ENCODE results near the gene FCHSD1.
"Not testable (repeated sequence)": the region's sequence is repeated elsewhere in the genome, so short reads cannot be mapped to it uniquely, and the experiment has no call there.

The FCHSD1 gene

DNA sequence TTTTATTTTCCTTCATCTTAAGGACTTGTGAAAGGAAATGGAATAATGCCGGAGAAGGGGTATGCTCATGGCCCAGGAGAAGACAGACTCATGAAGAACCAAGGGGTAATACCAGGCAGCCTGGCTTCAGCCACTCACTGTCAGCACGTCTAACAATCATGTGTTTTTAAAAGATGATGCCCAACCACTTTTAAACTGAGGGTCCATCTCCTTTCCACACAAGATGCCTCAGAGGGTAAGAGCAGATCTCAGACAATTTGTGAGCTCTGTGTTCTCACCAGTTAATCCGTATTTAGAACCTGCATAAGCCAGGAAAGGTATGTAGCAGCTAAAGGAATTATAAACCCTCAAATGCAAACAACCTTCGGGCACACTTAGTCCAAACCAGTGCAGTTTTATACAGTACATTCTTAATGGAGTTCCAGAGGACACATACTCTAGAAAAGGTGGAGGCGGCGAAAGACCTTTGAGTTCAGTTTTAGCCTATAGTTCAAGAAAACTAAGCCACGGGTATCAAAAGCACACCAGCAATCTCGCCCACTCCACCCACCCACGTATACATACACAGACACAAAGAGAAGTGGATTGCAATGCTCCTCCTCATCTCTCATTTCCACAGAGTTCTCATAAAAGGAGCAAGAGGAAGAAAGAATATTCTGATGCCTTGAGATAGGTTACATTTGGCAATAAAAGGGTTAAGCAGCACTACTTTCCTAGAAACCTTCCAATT is 35.1 kb downstream of the FCHSD1 start:
- no peak for DNase-seq

DNA sequence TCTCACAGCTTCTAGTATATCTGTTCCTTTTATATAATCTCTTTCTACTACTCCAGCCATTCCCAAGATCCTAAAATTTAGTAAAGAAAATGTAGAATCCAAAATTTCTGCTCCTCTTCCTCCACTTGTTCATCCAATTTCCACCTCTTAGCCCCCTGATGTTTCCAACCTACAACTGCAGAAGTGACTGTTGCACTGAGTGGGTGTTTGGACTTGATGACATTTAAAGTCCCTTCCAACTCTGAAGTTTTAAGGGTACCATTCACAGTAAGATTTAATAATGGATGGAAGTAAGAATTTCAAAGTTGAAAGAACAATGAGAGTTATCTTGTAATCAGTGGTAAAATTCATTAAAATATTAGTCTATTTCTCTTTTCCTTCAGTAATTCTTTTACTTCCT is 37.9 kb downstream of the FCHSD1 start:
- DNase-seq: no peak

DNA sequence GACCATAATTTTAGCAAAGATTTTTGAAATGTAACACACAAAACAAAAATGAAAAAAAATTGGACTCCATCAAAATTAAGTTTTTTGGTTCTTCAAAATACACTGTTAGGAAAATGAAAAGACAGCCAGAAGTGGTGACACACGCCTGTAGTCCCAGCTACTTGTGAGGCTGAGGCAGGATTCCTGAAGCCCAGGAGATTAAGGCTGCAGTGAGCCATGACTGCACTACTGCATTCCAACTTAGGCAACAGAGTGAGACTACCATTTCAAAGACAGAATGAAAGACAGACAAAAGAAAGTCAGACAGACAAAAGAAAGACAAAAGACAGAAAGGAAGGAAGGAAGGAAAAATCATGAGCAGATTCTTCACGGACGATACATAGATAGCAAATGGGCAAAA is 39.9 kb downstream of the FCHSD1 start:
- no peak for DNase-seq

DNA sequence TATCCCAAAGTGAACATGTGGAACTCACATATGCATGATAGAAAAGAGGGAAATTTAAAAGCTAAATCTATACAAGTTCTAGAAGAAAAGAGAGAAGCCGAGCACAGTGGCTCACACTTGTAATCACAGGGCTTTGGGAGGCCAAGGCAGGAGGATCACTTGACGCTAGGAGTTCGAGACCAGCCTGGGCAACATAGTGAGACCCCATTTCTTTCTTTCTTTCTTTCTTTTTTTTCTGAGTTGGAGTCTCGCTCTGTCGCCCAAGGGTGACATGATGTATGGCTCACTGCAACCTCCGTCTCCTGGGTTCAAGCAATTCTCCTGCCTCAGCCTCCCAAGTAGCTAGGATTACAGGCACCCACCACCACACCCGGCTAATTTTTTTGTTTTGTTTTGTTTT is 41.3 kb downstream of the FCHSD1 start:
- not testable (repeated sequence) for DNase-seq

DNA sequence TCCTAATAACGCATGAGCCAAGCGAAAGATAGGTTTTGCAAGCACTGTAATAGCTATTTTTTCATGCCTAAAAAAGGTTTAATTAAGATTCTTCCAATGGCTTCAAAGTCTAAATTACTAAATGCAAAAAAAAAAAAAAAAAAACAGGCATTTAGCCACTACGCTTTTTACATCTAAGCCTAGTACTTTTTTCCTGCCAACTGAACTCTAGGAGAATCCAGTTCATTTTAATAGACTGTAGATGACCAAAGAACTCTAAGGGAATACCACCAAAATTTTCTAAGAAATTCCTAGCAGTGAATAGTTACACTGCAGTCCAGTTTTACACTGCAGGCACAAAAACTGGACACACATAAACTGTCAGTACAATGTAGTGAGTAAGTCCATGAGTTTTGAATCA is 42.2 kb downstream of the FCHSD1 start:
- no peak for DNase-seq

DNA sequence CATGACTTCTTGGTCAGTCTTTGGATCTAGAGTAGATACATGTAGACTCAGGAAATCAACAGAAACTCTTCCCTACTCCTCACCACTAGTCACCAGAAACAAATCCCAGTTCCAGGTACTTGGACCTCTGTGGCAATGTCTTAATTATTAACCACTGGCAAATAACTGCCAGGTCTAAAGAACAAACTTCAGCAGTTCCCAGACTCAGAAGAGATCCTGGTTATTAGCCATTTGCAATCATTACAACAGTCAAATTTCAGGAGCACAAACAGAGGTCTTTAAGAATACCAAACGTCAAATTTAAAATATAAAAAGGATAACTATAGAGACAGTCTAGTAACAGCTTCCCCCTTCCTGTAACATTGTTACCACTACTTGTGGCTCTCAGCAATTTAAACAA is 42.7 kb downstream of the FCHSD1 start:
- DNase-seq: no peak

DNA sequence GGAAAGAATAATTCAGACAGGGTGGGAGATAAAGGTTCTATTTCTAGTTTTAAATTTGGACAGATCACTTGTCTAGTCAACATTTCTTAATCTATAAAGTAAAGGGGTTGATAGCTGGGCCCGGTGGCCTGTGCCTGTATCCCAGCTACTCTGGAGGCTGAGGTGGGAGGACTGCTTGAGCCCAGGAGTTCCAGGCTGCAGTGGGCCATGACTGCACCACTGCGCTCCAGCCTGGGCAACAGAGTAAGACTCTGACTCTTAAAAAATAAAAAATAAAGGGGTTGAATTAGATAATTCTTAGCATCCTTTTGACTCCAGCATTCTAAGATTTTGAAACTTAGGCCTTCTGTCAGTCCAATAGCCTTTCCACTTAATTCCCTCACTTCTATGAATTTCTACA is 43.2 kb downstream of the FCHSD1 start:
- no peak for DNase-seq

DNA sequence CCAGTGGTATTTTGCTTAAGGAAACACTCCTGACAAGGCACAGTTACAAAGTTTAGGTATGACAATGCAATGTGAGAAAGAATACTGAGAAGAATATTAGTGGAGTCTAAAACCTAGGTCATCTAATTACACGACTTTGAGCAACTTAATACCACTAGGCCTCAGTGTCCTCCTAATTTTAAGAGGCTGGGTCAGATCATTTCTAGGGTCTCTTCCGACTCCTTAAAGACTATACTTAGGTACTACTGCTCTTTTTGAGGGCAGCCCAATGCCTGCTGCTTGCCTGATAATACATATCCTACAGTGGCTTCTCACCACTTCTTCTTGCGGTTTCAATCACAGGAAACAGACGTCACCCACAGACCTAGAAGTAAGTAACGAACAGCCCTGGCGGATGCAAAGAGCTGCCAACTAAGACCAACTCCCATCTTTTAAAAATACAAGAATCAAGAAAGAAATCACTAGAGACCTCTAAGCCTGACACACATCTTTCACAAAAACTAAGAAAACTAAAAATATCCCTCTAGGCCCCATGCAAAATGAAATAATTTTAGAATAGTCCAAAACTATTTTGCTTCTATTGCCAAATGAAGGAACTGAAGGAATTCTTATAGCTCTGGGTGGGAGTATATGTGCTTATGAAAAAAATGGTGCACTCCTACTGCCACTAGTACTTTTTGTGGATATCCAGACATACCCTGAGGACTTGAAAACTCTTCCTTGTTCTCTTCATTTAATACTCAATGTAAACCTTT is 45.5 kb downstream of the FCHSD1 start:
- no peak for DNase-seq

DNA sequence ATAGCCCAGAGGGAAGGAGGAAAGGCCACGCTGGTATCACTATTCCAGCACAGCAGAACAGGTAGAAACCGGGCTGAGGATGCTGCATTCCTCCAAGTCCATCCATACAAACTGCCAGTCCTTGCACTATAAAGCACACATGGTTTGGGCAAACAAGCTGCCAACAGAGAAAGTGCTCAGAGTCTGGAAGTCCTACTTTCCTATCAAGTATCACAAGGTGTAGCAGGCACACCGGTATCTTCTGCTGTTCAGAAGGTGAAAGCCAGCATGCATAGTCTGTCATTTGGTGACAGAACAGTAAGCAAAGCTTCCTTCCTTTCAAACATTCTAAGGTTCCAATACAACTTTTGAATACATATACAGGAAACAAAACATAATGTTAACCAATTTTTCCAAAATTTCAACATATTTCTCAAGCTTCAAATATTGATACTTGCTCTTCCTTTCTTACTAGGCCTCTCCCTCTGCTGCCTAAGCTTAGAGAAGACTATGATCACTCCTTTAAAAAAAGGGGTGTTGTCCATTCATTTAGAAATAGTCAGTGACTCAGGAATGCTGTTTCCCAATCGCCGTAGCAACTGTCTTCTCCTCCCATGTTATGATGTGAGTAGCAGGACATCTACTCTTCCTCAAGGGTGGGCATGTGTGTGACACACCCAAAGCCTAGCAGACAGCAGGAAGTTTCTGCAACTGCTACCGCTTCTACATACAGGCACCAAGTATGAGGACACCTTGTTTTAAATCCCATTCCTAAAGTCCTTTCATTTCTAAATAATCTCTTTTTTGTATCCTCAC is 47.1 kb downstream of the FCHSD1 start:
- peak; percentile 96 for DNase-seq

DNA sequence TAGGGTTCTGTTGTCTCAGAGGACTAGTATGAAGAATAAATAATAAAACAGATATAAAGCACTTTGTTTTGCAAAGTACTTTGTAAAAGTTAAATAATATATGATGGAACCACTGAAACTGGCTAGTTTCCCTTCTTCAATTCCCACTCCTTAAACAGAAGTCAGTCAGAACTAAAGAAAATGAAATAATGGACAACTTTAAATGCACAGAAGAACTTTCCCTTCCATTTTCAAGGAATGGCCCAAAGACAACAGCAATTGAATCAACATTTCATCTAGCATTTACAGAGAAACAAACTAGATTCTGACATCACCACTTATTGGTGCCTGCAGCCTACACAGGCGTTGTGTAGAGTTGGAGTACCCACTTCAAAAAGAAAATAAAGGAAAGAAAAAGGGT is 48.6 kb downstream of the FCHSD1 start:
- DNase-seq: no peak

DNA sequence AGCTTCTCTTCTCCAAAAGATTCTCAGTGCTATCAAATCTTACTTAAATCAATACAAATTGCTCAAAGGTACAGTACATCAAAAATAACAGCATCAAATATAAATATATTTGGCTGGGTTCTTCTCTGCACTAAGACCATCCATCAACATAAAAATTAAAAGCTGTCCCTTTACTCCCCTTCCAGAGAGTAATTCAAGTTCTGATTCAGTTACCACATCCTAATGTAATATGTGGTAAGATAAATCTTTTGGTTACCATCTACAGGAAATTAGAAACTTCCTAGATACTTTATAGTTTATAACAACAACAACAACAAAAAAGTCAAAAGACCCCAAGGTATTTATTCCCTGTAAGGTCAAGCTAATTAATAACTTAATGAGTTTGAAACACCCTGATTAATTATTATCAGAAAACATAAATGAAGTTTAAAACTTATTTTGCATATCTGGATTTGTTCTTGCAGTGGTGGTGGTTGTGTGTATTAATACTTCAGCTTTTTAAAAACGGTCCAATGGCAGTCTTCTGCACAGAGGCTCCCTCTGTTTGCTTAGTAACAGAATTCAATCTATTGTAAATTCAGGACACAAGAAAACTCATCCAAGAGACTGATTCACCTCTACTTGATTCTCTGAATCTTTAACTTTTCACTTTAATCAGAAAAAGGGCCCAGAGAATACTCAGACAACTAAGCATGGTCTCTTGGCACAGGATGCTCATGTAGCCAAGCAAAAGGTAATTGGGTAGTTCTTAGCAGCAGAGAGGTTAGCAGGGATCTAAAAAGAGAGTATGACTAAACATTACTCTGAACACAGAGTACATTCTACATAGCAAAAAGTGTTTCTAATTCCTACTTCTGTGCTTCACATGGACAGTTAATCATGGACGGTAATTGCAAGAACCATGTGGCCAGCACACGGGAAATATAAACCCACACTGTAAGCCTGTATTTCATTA is 52.5 kb downstream of the FCHSD1 start:
- no peak for DNase-seq

DNA sequence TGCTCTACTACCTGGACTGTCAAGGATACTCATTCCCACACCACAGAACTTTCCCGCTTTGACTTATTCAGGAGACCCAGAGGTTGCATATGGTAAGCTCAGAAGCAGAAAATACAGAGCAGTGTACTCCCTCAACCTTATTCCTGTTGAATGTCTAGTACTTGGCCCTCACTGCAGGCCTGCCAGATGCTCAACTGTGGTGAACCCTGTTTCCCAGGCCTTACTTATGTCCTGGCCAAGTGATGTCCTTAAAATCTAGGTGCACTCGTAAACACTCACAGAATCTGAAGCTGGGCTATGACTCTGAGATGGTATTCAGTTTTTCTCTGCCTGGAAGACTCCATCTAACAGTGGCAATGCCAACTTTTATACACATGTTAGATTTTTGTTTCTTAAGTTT is 53.4 kb downstream of the FCHSD1 start:
- no peak for DNase-seq

DNA sequence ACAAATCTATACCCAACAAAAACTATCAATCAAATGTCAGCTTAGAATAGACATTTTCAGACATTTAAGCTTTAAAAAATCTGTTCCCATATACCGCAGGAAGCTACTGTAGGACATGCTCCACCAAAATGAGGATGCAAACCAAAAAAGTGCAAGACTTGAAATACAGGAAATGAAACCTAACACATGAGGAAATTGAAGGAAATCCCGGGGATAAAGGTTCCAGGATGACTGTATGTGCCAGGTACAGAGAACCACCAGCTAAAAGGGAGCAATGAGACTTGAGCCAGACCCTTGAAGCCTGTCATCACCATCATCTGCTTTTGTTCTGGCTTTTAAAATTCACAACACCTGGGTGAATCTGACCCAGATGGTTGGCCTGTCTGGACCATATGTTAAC is 53.8 kb downstream of the FCHSD1 start:
- peak; percentile 37 for DNase-seq

DNA sequence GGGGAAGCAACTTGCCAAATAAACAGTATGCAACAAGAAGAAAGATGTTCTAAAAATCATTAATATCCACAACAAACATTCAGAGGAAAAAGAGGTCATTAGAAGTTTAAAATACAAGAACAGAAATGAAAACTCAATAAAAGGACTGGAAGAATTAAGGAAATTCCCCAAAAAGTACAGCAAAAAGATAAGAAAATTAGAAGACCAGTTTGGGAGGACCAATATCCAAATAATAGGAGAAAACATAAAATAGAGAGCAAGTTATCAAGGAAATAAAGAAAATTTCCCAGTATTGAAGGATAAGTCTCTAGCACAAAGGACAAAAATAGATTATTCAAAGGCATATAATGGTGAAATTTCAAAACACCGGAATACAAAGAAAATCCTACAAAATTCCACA is 54.4 kb downstream of the FCHSD1 start:
- no peak for DNase-seq

DNA sequence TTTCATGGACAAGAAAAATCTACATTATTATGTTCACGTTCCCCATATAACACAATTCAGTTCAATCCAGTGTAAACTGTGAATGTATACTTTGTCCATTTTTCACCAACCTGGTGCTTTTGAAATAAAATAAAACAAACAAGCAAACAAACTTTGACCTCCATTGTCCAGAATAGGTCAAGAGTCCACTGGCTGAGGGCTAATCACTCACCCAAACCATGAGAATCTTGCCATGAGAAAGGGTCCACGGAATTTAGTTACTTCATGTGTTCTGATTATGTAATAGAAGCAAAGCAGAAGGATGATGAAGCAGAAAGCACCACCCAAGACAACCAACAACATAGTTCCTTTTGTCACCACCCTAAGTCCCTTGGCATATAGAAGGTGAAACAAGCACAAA is 61.1 kb downstream of the FCHSD1 start:
- DNase-seq: no peak
